HL-60/S4 treated with phorbol 12-myristate 13-acetate at 8.2 ng/mL for 4 days and 3 days (cell line): Measurements from ENCODE around the gene MCUB.
"Not testable (repeated sequence)": the region's sequence is repeated elsewhere in the genome, so short reads cannot be mapped to it uniquely, and the experiment has no call there.

Experiments used
- in situ Hi-C: fragments of 300-500 bp; cut with MboI; formaldehyde crosslinking; loops from 2 replicates; pipeline ENCODE4 v1.15.0; 2022; ENCODE audit warnings: low sequenced_read_pairs

MCUB gene

DNA sequence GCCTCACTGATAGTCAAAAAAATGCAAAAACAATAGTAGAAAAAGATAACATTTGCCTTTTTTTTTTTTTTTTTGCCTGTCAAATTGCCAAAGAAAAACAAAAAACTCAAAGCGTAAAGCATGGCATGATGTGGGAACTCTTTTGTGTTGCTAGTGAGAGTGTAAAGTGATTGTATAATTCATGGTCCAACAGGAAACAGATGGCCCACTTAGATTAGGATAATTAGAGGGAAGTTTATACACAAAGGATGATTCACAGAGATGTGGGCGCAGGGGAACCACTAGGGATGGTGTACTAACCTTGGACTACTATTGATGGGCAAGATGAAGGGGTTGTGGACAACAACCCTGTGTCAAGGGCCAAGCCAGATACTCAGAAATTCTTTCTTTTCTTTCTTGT, 16.4 kb downstream of the MCUB start:
- in situ Hi-C loops: no loop called here

DNA sequence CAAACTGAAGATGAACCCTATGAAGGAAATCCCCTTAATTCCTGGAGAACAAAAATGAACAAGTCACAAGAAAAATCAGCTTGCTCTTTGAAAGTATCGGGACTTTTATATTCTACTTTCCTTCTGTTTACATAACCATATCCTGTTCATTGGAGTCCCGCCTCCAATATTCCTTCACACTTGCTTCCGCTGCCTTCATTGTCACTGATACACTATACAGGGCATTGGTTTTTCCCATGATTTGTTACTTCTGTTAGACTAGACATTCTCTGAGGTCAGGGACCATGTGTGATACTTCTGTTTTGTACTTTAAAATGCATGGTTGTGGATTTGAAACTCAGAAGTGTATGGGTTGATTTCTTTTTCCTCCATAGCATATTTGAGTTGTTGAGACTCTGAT, 18.8 kb downstream of the MCUB start:
- in situ Hi-C loops: no loop called here

DNA sequence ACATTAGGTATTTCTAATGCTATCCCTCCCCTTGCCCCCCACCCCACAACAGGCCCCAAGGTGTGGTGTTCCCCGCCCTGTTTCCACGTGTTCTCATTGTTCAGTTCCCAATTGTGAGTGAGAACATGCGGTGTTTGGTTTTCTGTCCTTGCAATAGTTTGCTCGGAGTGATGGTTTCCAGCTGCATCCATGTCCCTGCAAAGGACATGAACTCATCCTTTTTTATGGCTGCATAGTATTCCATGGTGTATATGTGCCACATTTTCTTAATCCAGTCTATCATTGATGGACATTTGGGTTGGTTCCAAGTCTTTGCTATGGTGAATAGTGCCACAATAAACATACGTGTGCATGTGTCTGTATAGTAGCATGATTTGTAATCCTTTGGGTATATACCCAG, 20.0 kb downstream of the MCUB start:
- in situ Hi-C loops: not testable (repeated sequence)

DNA sequence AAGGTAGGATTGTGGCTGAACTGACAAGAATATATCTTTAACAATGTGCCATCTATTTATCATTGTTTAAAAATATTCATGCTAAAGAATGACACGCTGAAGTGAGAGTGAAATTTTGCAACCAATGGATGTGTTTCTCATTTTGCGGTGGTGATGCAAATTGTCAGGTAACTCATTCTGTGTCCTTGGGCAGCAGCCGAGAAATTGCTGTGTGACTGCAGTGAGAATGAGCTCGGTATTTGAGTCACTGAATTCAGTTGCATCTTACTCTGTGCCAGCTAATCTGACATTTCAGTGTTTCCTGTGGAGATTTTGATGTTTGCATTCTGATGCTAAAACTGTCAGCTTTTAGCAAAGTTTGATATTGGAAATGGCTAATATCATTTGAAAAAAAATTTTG, 28.1 kb downstream of the MCUB start:
- in situ Hi-C loops: no loop called here

DNA sequence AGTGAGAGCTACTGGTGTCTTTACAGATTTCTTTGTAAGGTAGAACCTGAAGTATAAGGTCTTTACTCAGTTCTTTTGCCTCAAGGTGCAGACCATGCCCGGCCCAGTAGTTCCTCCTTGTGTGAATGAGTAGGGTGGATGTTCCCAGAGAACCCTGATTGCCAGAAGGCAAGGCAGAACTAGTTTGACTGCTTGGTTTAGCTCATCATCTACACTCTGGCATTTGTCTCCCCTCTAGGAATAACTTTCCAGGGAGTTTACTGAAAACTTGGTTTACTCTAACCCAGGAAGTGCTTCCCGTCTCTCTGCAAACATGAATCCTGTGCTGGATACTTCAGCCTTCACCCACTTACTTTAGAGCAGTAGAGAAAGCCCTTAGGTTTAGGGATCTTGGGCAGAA, 29.1 kb downstream of the MCUB start:
- in situ Hi-C loops: no loop called here

DNA sequence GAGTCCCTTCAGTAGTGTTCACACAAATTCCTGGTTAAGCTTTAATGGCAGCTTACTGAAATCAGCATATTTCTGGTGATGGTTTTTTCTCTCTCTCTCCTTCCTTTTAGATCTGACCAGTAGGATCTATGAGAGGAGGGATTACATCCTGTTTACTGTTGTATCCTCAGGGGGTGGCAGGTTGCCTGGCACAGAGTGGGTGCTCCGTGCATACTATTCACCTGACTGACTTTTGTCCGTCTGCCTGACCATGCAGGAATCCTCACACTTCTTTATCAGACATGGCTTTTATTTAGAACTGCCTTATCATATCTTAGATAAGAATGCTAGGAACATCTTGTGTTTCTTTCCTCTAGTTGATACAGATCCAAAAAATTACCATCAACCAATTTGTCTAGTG, 29.6 kb downstream of the MCUB start:
- in situ Hi-C loops: no loop called here

DNA sequence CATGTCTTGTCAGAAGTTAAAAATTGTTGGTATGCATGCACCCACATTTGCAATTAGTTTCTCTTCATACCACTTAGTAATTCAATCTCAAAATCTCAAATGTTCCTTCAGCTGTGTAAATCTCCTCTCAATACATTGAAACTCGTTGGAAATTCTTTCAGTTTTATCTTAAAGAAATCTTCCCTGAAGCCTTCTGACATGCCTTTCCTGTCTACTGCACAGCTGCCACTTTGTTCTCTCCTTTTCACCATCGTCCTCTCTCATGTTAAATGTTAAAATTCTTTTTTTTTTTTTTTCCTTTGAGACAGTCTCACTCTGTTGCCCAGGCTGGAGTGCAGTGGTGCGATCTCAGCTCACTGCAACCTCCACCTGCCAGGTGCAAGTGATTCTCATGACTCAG, 30.9 kb downstream of the MCUB start:
- in situ Hi-C loops: no loop called here

DNA sequence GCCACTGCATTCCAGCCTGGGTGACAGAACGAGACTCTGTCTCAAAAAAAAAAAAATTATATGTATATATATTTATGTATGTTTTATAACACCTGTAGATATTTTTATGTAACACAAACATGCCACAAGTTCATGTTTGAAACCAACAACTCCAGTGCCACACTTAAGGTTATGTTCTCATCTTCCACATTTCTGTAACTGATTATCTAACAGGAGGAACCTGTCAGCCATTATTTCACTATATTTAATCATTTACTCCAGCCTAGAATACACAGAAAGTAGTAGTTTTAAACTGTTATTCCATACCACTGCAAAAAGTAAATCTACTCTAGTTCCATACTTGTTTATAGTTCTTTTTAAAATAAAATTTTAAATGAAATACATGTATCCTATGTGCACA, 32.3 kb downstream of the MCUB start:
- in situ Hi-C loops: no loop called here

DNA sequence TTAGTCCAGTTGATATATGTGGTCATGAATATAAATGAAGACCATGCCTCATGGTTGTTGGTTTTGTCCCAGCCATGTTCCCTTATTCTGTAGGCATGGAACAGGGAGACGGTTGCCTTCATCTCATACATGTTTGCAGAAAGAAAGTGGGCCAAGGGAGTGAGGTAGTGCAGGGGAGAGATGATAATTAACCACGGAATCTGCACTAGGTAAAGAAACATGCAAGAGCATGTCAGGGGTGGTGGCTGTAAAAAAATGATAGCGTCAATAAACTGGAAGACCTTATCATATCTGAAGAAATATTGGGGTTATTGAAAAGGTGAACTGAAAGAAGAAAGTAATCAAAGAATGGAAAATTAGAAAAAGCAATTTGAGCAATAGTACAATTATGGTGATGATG, 35.1 kb downstream of the MCUB start:
- in situ Hi-C loops: not testable (repeated sequence)

DNA sequence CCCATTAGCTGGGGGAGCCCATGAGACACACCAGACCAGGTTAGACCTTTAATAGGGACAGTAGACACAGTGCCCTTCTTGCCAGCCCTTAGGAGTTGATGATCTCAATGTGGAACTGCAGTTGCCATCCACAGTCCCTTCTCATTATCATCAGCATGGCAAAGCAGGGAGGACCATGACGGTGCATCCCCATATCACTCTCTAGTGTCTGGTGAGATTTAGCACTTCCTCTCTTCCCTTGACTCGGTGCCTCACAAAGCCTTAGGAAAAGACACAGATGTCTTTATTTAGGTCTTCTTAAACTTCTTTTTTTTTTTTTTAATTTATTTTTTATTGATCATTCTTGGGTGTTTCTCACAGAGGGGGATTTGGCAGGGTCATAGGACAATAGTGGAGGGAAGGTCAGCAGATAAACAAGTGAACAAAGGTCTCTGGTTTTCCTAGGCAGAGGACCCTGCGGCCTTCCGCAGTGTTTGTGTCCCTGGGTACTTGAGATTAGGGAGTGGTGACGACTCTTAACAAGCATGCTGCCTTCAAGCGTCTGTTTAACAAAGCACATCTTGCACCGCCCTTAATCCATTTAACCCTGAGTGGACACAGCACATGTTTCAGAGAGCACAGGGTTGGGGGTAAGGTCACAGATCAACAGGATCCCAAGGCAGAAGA, 36.5 kb downstream of the MCUB start:
- in situ Hi-C loops: not testable (repeated sequence)

DNA sequence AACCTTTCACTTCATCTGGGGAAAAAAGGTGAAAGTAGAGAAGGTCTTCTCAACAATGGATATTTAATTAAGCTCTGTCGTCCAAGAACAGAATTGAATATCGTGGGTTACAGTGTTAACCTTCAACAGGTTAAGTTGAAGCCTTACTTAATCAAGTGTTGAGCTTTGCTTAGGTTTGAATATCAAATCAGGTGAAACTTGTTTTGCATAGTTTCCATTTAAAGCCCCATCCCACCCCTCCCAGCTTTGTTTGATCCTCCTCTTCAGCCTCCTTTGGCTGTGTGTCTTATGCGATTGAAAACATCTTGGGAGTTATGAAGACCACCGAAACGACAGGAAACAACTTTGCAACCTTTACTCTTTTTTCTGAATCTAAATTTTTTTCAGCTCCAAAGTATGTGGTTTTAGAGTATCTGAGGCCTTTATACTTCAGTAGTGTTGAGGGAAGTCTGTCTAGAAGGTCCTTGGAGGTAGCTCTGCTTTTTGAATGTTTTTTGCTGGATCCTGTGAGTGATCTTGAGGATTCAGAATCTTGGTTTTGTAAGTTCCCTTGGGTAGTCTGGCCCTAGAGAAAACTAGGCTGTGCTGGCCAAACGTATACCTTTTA, 39.1 kb downstream of the MCUB start:
- in situ Hi-C loops: no loop called here

DNA sequence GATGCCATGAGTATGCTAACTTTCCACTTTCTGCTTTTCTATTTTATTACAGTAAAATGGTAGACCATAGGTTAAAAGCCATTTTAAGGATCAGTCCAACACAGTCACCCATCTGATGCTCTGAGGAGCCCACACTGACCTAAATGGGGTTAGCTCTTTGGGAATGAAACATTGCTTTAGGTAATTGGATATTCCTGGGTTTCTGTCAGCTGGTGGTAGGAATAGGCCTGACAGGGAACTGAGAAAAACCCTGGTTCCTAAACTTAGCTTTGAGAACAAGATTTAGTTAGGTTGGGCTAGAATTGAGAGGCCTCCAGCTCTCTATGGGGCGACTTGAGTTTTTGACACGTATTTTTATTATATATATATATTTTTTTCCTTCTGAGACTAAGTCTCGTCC, 40.4 kb downstream of the MCUB start:
- in situ Hi-C loops: no loop called here

DNA sequence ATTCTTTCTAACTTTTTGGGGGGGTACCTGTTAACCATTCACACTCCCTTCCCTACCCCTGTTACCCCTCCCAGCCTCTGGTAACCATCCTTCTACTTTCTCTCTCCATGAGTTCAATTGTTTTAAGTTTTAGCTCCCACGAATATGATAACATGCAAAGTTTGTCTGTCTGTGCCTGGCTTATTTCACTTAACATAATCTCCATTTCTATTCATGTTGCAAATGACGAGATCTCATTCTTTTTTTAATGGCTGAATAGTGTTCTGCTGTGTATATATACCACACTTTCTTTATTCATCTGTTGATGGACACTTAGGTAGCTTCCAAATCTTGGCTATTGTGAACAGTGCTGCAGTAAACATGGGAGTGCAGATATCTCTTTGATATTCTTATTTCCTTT, 41.3 kb downstream of the MCUB start:
- in situ Hi-C loops: no loop called here

DNA sequence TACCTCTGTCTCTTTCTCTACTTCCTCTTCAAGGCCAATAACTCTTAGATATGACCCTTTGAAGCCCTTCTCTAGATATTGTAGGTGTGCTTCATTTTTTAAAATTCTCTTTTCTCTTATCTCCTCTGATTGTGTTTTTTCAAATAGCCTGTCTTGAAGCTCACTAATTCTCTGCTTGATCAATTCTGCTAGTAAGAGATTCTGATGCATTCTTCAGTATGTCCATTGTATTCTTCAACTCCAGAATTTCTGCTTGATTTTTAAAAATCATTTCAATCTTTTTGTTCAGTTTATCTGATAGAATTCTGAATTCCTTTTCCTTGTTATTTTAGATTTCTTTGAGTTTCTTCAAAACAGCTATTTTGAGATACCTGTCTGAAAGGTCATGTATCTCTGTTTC, 47.9 kb downstream of the MCUB start:
- in situ Hi-C loops: no loop called here

DNA sequence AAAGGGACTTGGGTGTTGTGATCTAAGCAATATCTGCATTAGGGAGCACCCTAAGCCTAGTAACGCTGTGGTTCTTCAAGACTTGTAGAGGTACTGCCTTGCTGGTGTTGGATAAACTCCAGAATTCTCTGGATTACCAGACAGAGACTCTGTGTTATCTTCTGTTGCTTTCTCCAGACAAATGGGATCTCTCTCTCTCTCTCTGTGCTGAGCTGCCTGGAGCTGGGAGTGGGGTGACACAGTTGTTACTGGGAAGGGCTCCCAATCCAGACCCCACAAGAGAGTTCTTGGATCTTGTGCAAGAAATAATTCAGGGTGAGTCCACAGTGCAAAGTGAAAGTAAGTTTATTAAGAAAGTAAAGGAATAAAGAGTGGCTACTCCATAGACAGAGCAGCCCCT, 48.8 kb downstream of the MCUB start:
- in situ Hi-C loops: no loop called here

DNA sequence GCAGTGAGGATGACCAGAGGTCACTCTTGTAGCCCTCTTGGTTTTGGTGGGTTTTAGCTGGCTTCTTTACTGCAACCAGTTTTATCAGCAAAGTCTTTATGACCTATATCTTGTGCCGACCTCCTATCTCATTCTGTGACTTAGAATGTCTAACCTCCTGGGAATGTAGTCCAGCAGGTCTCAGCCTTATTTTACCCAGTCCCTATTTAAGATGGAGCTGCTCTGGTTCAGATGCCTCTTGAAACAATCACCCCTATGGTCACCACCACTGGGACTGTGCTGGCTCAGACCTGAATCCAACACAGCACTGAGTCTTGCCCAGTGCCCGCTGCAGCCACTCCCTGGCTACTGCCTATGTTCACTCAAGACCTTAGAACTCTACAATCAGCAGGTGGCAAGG, 49.4 kb downstream of the MCUB start:
- in situ Hi-C loops: no loop called here

DNA sequence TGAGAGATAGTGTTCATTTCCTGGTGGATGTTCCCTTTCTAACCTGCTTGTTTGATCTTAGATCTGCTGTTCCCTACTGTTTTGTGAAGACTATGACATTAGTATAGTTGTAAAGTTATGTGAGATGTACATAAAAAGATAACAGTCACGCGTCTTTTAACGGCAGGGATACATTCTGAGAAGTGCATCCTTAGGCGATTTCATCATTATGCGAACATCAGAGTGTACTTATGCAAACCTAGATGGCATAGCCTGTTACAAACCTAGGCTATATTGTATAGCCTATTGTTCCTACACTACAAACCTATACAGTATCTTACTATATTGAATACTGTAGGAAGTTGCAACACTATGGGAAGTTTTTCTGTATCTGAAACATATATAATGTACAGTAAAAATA, 50.4 kb downstream of the MCUB start:
- in situ Hi-C loops: no loop called here

DNA sequence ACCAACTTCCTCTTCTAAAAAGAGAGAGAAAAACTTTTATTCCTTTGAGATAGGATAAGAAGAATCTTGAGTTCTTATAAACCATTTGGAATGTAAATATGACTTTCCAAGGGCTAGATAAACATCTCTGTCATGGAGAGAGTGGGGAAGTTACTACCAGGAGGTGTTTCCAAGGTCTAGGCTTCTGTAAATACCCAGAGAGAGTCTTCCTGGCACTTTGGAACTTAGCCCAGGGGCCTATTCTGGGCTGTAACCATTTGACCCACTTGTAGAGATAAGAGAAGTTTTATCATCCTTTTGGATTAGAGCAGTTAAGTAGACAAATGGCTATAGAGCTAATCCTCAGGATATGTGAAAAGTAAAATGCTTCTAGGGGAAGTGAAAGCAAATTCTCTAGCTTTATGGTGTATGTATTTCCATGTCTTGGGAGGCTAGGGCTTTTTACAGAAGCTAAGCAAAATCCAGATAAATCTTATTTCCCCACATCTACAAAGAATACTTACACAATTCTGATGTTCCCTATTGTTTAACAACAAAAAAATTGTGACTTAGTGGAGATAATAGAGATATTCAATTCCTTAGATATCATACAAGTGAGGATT, 51.1 kb downstream of the MCUB start:
- in situ Hi-C loops: no loop called here

DNA sequence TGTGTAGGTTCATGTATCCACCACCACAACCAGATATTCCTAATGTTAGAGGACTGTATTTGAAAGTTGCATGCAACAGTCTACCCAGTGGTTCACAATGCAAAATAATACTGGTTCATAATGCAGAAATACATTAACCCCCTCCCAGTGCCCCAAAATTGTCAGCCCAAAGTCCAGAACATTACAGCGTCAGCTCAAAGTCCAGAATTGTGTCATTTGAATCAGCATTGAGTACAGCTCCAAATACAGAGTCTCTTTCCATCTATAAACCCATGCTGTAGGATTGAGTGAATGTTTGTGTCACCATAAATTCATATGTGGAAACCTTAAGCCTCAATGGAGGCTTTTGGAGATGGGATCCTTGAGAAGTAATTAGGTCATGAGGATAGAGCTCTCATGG, 54.0 kb downstream of the MCUB start:
- in situ Hi-C loops: no loop called here

DNA sequence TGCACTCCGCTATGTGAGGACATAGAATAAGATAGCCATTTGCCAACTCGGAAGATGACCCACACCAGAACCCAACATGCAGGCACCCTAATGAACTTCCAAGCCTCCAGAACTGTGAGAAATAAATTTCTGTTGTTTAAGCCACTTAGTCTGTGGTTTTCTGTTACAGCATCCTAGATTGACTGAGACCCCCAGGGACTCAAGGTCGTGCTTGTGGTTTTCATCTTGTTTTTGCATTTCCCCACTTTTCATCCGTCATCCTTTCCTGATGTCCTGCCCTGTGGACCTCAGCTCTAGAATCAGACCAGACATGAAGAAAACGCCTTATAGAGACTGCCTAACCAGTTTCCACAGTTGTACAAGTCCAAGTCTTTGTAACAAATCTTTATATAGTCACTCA, 54.4 kb downstream of the MCUB start:
- in situ Hi-C loops: no loop called here

DNA sequence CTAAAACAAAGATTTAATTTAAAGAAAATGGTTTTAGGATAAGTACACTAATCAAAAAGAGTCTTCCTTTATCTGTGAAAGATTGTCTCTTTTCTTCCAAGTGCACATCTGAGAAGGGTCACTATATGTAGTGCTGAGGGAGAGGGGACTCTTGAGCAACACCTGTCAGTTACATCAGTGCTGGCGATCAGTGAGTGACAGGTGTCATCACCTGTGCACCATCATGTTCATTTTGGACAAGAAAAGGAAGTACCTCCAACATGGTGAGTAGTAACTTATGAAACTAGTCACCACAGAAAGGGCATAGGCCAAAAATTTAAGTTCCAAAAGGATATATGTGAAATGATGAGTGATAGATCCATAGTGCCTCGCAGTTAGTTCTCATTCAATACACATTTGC, 55.7 kb downstream of the MCUB start:
- in situ Hi-C loops: no loop called here

DNA sequence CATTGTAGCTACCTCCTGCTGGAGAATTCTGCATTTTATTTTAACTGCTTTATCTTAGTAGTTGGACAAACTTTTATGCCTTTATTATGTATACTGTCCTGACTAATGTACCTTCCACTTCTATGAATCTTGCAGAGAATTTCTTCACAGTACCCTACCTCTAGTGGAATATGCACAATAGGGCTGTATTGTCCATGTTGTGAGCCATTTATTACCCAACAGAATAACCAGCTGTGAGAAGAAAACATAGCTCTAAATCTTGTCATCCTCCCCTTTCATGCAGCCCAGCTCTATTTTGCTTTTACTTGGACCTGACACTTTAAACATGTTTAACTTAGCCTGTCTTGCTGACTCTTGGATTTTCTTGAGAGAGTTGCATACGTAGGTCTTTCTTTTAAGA, 56.2 kb downstream of the MCUB start:
- in situ Hi-C loops: no loop called here

DNA sequence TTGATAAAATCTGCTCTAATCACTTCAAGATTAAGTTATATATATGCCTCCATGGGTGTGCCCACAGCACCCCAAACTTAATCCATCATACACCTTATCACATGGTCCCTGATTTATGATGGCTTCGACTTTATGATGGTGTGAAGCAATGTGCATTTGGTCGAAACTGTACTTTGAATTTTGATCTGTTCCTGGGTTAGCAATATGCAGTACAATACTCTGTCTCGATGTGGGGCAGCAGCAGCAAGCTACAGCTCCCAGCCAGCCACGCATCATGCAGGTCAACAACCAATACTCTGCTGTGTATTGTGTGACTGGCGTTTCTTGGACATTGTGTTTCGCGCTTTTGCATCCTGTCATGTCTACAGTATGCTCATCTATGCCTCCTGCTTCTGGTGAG, 62.6 kb downstream of the MCUB start:
- in situ Hi-C loops: no loop called here
